GM12878 (cell line): ENCODE measurements around the gene PPP2R5B.

Experiments used
- HCFC1 ChIP-seq: fragments of 150-350 bp; IDR thresholded peaks from 2 replicates; pipeline ENCODE4 v1.6.1; 2014; ENCODE audit warnings: low read length
- LARP7 ChIP-seq: fragments of 450-650 bp; IDR thresholded peaks from 2 replicates; pipeline ENCODE4 v1.6.1; 2017; ENCODE audit warnings: mild to moderate bottlenecking
- NR2C1 ChIP-seq: fragments of 450-650 bp; IDR thresholded peaks from 2 replicates; pipeline ENCODE4 v1.6.1; 2017; ENCODE audit warnings: antibody characterized with exemption, mild to moderate bottlenecking, moderate library complexity
- YY1 ChIP-seq: IDR thresholded peaks from 2 replicates; pipeline ENCODE4 v1.6.1; 2011; ENCODE audit warnings: low read depth, mild to moderate bottlenecking, low read length
- TF ChIP-seq, protein P1 (sequence below), 3 experiments: IDR thresholded peaks in 2 of 3; conservative IDR thresholded peaks in 1 of 3; 2 replicates each; pipeline ENCODE4 v1.5.1; 2011; ENCODE audit warnings: low read depth in 3 of 3, low read length in 3 of 3, mild to moderate bottlenecking in 3 of 3, control low read depth in 2 of 3, moderate library complexity in 2 of 3, inconsistent platforms in 1 of 3, mixed read lengths in 1 of 3; ENCODE audit not compliant: control insufficient read depth in 2 of 3, insufficient read depth in 1 of 3; ENCODE audit errors: extremely low read depth in 1 of 3
- TF ChIP-seq, protein P2 (sequence below): IDR thresholded peaks from 2 replicates; pipeline ENCODE4 v1.6.1; 2012; ENCODE audit warnings: low read depth, low read length, improper control_type of control experiment

DNA sequence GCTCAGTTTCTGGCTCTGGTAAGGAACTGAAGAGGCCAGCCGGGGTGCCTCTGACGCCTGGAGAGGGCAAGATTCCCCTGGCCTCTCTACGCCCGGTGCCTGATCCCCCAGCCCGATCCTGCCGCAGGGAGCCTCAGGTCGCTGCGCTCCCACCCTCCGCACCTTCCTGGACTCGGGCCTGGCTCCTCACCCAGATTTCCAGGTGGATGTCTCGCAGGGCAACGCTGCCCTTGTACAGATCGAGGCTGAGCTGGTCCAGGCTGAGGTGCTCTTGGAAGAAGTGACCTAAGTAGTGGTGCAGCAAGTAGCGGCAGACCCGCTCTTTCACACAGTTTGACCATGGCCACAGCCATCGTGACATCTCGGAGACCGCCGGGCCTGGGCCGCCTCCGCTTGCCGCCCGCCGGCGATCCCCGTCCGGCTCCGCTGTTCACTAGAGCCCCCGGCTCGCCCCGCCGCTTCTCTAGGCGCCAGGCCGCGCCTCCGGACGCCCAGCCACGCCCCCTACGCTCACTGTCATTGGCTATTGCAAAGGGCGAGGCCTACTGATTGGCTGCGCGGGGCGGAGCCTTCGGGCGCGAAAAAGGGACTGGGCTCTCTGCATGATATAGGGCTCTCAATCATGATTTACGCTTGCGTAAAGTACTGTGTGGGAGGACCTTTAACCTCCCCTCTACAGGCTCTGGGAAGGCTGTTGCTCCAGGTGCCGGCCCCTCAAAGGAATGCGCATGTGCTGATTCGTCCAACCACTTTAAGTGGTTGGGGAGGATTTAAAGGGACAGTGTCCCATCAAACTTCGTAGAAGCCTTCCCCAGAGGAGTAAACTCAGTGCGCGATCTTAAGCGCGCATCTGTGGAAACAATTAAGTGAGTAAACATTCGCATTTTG, 7.5 kb upstream of the PPP2R5B start, which contains the start of gene ATG2A:
- TF ChIP-seq, protein P1, sequence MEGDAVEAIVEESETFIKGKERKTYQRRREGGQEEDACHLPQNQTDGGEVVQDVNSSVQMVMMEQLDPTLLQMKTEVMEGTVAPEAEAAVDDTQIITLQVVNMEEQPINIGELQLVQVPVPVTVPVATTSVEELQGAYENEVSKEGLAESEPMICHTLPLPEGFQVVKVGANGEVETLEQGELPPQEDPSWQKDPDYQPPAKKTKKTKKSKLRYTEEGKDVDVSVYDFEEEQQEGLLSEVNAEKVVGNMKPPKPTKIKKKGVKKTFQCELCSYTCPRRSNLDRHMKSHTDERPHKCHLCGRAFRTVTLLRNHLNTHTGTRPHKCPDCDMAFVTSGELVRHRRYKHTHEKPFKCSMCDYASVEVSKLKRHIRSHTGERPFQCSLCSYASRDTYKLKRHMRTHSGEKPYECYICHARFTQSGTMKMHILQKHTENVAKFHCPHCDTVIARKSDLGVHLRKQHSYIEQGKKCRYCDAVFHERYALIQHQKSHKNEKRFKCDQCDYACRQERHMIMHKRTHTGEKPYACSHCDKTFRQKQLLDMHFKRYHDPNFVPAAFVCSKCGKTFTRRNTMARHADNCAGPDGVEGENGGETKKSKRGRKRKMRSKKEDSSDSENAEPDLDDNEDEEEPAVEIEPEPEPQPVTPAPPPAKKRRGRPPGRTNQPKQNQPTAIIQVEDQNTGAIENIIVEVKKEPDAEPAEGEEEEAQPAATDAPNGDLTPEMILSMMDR (IDR thresholded peaks at IDR 0.05 in 2 of 3, conservative IDR thresholded peaks at IDR 0.05 in 1 of 3; ENCODE audit: control insufficient read depth in 2 of 3, extremely low read depth in 1 of 3, insufficient read depth in 1 of 3, low read depth in 3 of 3, low read length in 3 of 3), result no peak
- TF ChIP-seq HCFC1 (peak; percentile 69), NR2C1 (peak; percentile 81), LARP7 (peak; percentile 97), YY1 (peak; percentile 87)
- TF ChIP-seq, protein P2, sequence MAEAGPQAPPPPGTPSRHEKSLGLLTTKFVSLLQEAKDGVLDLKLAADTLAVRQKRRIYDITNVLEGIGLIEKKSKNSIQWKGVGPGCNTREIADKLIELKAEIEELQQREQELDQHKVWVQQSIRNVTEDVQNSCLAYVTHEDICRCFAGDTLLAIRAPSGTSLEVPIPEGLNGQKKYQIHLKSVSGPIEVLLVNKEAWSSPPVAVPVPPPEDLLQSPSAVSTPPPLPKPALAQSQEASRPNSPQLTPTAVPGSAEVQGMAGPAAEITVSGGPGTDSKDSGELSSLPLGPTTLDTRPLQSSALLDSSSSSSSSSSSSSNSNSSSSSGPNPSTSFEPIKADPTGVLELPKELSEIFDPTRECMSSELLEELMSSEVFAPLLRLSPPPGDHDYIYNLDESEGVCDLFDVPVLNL, result no peak
